GM21360 (cell line): ENCODE measurements around the gene DDX1.

ENCODE experiments used
- ATAC-seq: cut with Tn5 transposase; IDR thresholded peaks from one replicate; pipeline ENCODE4 v1.9.1; 2021; ENCODE audit warnings: mild to moderate bottlenecking, moderate library complexity; ENCODE audit not compliant: unreplicated experiment

Gene DDX1

DNA sequence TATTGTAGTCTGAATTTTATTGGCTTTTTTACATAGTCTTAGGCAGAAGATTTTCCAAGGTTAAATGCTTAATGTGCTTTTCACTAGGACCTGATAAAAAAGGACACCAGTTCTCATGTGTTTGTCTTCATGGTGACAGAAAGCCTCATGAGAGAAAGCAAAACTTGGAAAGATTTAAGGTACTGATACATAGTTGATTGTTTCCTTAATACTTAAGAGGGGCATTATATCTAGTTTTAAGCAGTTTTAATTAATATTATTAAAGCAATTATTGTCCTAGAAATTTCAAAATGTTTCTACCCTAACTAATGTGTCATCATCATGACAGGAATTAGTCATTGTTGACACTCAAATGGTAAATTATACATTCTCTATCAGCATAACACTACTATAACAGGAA lies 35.3 kb downstream of the DDX1 start:
- ATAC-seq: no peak

- ATAC-seq: no peak
Observed at GRCh38 chr2:15627817-15628684, 36.4 kb downstream of the DDX1 start.

DNA sequence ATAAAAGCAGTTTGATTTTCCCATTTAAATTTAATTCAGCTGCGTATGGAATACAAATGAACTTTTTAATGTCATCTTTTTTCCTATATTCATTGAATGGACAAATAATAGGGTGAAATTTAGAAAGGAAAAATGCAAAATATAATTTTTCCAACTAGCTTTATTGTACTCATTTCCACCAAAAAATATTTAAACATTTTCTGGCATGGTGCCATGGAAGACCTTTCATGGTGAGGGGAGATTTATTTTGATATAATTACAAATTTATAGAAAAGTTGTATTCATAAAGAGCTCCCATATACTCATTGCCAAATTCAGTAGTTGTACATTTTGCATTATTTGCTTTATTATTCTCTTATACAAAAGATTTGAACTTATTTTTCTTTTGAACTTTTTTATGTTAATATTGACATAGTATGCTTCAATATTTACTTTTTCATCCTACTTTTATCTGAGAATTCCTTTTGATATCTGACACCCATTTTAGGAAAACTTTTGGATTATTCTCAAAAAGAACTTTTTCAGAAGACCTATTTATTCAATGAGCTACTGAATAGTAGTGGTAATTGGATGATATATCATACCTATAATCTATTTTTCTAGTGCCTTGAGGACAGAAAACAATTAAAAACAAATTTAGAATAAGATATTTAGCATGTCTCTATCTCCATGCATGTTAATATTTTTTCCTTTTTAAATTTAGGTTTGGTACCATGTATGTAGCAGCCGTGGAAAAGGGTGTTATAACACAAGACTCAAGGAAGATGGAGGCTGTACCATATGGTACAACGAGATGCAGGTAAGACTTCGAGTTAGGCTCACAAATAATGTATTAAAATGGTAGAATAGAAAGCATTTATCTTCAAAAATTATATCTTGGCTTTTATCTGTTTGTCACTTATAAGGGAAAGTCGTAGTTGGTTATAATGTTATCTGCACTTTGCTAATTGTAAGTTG lies 37.5 kb downstream of the DDX1 start:
- no peak for ATAC-seq

- ATAC-seq: no peak
Observed at GRCh38 chr2:15630121-15630977, 38.7 kb downstream of the DDX1 start.

DNA sequence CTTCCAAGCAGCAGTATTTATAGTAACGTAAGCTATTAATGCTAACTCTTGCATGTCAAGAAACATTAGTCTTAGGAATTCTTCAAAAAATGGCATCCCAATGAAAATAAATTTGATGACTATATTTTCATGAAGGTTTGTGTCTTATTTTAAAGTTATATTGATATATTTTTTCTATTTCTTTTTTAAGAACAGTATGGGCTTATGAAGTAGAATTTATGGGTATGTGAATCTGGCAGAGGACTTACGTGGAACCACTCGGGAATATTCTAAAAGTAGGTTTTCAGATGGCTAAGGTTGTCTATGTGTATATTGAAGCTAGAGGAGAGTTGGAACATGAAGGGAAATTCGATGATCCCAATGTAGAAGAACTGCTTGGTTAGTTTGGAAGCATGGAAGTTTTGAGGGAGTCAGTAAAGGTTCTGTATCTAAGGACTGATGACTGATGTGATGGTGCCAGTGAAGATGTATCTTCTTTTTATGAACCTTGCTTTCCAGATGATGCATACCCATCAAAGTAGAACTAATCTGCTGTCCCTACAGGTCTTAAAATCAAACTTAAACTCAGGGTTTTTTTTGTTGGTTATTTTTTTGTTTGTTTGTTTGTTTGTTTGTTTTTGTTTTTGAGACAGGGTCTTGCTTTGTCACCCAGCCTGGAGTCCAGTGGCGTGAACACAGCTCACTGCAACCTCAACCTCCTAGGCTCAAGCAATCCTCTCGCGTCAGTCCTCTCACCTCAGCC lies 39.5 kb downstream of the DDX1 start:
- ATAC-seq: no peak

DNA sequence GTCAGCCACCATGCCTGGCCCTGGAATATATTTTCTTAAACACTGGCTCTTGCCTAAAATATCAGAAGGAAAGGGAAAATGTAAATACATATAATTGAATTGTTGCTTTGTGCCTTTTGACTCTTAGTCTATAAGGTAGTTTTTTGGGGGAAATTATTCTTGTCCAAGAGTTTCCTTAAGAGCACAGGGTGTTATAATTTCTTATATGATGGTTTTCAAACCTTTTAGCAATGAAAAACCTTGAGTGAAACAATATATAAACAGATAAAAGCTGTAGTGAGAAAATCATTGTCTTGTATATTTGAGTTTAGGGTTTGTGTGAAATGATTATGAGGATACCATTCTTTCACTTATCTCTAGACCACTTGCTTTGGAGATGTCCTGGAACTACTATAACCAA lies 40.2 kb downstream of the DDX1 start:
- no peak for ATAC-seq

DNA sequence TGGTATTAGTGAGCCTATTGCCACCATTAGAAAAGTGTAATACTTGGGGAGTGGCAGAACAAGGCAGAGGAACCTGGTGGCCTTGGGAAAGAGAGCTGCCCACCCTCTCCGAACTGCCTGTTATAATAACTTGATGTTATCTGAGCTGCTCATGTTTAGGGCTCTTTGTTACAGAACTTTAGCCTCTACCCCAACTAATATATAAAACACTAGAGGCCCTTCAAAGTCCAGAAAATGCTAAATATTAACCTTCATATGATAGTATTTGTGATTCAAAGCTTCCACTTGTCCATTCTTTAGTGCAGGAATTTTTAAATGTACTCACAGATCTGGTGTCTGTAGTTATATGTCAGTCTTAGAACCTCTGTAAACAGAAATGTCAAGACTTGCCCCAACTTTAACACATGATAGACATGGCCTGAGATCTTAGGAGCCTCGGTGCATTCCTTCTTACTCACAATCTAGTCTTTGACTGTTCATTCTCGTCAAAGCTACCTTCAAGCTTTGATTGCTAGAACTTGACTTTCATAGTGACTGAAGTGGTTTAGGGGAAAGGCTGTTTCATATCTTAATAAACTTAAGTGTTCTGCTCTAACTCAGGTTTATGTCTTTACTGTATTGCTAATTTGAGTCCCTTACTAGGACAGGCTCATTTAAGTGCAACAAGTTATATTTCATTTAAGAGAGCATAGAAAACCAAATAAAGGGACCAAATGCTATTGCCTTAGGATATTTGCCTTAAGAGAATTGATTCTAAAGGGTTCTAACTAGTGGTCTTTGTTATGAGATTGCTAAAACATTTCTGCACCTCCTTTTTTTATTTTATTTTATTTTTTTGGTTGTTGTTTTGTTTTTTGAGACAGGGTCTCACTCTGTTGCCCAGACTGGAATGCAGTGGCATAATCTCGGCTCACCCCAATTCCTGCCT lies 41.6 kb downstream of the DDX1 start:
- ATAC-seq: no peak

GRCh38 chr2:15633971-15634346 lies 42.3 kb downstream of the DDX1 start:
- no peak for ATAC-seq

DNA sequence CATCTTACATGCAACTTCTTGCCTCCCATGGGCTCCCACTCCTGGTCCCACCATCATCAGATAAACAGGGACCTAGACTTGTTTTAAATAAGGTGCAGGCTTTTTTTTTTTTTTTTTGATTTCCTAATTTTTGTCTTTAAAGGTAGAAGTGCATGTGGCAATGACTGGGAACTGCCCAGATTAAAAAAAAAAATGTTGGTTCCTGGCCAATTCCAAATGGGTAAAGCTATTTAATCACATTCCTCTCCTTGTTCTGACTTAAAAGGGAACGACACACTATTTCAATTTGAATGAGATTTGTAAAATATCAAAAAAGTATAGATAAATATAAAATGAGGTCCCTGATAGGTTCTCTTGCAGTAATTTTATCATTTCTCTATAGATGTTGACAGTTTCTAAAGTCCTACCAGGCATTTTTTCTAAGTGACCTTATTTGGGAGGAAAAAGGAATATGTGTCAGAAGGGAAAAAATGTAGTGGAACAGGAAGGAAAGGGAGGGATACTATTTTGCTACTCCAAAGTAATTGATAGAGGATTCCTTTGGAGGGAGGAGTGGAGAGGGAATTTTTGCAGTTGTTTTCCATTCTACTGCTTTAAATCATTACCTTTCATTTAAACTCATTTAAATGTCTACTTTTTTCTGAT lies 43.3 kb downstream of the DDX1 start:
- no peak for ATAC-seq

DNA sequence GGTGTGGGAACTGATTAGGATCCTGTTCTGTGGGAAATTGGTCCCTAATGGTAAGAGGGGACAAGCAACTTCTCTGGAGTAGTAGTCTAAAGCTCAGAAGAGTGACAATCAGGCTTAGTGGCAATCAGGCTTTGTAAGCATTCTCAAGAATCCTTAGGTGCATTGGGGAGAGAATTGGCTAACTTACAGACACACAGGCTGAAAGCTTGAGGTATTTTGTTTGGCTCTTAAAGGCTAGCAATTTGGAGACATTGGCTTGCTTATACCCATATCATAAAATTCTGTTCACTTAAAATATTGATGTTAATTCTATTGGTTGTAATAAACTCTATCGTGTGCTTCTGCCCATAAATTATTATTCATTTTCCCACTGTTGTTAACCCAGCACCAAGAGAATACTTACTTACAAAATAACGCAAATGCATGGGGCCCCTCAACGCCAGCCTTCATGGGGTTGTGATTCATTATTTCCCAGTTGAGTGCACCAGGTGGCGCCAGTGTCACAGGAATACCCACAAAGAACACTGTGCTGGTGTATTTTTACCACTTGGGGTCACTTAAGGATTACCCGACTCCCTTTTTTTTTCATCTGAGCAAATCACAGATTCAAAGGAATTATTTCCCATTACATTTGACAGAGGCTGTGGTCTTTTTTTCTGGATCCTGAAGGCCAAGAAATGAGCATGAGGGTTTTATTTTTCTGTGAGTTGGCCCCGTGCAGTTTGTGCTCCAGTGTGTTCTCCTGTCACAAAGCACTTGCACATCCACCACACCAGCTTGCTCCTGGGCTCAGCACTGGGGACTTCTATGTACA lies 45.5 kb downstream of the DDX1 start:
- peak; percentile 89 for ATAC-seq

- no peak for ATAC-seq
Observed at GRCh38 chr2:15638720-15639119, 47.1 kb downstream of the DDX1 start.

GRCh38 chr2:15639323-15640251 lies 47.9 kb downstream of the DDX1 start:
- no peak for ATAC-seq

DNA sequence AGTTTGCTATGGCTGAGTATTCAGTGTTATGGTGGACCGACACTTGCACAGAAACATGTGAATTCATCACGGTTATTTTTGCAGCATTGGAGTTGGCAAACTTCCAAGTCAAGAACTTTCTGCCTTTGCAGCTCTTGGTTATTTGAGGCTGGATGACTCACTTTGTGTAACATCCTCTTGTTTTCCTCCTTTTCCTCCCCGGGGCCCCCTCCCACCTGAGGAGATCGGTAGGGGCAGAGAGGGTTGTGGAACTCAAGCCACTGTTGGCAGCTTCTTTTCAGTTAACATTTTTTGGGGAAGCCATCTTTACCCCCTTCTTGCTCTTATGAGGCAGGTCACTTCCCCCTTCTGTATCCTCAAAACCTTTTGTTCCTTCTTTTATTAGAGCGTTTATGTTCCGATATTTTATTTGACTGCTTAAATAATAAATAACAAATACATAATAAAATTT lies 48.6 kb downstream of the DDX1 start:
- ATAC-seq: no peak

GRCh38 chr2:15640784-15641183 lies 49.1 kb downstream of the DDX1 start:
- ATAC-seq: no peak

DNA sequence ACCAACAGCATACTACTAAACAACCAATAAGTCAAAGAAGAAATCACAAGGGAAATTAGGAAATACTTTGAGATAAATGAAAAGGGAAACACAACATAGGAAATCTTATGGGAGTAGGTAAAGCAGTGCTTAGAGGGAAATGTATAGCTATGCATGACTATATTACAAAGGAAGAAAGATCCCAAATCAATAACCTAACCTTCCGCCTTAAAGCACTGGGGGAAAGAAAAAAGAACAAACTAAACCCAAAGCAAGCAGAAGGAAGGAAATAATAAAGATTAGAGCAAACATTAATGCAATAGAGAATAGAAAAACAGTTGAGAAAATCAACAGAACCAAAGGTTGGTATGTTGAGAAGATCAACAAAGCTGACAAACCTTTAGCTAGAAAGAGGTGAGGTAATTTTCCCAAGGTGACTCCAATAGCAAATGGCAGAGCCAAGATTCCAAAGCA lies 49.9 kb downstream of the DDX1 start:
- no peak for ATAC-seq

- ATAC-seq: no peak
Observed at GRCh38 chr2:15642011-15642814, 50.5 kb downstream of the DDX1 start.
